ENCODE results near the gene RASA3.

RASA3 gene

DNA sequence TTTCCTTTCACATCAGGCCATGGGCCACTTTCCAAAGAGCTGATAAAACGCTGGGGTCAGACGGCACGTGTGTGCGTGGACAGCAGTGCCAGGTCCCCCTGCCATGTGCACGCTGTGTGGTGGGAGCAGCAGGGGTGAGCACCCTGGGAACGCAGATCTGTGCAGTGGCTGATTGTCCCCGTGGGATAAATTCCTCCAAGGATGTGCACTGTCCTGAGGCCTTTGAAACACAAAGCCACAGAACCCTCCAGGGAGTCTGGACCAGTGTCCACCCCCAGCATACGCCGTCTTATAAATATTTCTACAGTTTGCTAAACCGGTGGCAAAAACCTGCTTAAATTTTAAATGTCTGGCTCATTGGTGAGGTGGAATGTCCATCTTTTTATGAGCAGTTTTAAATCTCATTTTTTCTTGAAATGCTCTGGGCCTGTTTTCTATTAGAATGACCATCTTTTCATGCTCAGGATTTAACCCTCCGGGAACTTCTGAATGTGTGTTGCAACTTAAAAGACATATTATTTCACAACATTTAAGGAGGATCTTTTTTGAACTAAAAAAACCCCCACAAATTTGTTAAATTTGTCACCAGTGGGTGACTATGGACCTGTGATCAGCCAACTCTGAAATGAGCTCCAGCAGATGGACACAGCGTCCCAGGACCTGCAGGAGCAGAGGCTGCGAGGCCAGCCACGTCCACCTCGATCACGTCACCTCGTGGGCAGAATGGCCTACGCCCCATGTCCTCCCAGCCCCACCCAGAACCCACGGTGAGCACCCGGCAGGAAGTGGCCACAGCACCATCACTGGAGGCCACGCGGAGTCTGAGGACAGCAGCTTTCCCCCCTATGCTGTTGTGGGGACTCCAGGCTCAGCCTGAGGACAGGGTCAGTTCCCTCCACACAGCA is 68.6 kb downstream of the RASA3 start:
- DNase-seq, result no peak

- no peak for DNase-seq
These were observed 69.7 kb downstream of the RASA3 start for GRCh38 chr13:114062754-114063153.

- DNase-seq, result no peak
These were observed 70.1 kb downstream of the RASA3 start for GRCh38 chr13:114062341-114062740.

DNA sequence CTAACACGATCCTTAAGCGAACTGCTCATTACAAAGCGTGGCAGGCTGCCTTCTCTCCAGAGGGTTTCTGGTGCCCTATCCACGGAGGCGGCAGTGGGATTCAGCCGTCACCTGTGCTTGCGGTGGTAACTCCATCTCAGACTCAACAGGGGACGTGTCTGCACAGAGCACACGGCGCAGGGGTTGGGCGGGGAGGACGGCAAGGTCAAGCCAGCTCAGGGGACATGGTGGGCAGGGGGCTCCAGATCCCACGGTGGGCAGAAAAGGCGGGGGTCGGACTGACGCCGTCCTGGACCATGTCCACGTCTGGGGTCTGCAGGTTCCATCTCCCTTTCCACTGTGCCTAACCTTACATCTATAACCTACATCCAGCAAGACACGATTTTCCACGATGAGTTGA is 70.7 kb downstream of the RASA3 start:
- no peak for DNase-seq

GRCh38 chr13:114061047-114061446 is 71.4 kb downstream of the RASA3 start:
- no peak for DNase-seq

- DNase-seq, result no peak
These were observed 72.2 kb downstream of the RASA3 start for GRCh38 chr13:114059946-114060860.

DNA sequence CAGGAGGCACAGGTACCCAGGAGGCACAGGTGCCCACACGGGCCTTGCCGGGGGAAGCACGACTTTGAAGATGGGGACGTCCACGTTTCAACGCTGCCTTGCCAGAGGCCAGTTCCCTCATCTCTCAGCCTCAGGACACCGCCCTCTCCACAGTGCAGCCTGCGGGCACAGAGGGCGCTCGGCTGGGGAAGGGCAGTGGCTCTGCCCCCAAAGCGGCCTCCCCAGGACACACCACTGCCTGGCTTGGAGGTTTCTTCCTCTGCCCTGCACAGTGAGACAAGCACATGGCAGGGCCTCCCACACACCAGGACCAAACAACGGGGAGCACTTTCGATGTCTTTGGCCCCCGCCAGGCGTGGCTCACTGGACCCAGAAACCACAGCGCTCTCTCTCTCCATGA is 73.0 kb downstream of the RASA3 start:
- no peak for DNase-seq

DNA sequence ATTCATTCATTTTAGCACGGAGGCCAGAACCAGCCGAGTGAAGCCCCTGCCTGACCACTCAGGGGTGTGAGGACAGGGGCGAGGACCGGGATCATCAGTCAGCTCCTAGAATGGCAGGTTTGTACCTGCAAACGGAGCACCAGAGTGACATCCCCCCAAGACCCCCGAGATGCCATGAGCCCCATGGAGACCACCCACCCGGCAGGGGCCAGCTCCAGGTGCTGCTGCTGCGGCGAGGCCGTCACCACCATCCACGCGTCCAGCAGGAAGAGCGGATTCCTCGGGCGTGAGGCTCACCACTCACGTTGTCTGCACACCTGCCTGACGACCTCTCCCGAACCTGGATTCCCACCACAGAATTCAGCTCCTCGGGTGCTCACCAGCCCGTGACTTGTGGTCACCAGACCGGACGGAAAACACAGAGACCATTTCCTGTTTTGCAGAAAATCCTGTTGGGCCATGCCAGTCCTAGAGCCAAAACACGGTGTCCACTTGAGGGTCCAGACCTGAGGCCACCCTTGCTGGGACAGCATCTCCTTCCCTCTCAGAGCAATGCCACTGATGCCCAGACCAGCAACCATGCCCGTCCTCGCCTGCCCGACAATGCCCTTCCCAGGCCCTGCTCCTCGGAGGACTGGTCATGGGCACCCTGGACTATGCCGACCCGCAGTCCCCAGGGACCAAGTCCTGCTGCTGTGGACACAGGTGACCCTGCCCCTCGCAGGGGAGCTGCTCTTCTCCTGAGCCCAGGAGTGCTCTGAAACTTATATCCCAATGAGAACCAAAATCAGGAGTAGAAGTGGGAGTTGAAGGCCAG is 74.2 kb downstream of the RASA3 start:
- no peak for DNase-seq

- DNase-seq, result no peak
These were observed 75.0 kb downstream of the RASA3 start for GRCh38 chr13:114057166-114058050.

DNA sequence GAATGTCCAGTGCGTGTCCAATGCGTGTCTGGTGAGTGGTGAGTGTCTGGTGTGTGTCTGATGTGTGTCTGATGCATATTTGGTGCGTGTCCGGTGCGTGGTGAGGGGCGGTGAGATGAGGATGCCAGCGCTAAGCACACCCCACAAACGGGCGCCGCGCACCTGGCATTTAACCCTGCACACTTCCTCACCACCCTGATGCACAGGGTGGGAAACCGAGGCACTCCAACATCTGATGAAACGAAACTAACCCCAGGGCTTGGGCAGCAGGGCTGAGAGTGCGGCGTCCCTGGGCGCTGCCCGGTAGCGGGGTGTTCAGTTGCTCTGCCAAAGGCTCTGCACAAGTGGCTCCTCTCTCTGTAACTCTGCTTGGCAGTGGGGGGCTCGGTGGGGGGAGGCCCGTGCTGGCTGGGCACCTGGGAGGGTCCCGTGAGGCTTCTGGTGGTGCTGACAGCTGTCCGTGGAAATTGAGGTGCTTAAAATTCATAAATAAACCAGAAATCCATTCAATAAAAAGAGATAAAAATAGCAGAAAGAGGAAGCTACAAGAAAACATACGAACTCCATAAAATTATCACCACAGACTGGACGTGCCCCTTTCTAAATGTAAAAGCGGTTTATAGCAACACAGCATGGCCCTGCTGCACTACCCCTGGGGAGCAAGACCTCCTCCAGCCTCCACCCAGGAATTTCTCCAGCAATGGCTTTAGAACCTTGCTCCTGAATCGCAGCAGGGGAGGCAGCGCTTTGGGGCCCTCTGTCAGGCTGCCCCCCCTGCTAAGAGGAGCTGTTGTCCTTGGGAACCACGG is 76.0 kb downstream of the RASA3 start:
- no peak for DNase-seq

- DNase-seq, result no peak
These were observed 76.7 kb downstream of the RASA3 start for GRCh38 chr13:114055766-114056165.

- DNase-seq, result no peak
These were observed 77.5 kb downstream of the RASA3 start for GRCh38 chr13:114054830-114055439.

DNA sequence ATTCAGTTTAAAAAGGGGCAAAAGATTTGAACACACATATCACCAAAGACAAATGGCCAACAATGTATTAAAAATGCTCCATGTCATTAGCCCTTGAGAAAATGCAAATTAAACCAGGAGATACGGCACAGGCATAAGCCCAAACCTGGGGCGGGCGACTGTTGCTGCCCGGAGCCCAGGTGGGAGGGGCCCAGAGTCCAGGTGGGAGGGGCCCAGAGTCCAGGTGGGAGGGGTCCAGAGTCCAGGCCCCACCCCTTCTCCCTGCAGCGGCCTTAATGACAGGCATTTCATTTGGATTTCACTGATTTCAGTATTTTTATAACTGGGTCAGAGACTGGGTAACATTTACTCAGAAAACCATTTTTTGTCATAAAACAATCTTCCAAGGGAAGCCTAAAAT is 78.2 kb downstream of the RASA3 start:
- DNase-seq, result no peak

DNA sequence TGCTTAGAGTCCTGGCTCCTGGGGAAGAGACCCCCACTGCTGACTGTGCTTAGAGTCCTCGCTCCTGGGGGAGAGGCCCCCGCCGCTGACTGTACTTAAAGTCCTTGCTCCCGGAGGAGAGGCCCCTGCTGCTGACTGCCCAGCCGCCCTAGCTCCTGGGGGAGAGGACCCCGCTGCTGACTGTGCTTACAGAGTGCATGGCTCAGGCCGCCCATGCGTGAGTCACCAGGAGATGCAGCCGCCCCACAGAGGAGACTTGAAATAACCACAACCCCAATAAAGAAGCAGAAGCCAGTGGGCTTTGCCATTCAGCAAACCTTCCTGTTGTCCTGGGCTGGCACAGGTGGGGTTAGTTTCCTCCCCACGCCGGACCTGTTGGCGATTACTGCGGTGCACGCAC is 79.4 kb downstream of the RASA3 start:
- no peak for DNase-seq

GRCh38 chr13:114050536-114051450 is 81.6 kb downstream of the RASA3 start:
- DNase-seq, result no peak

- DNase-seq, result no peak
These were observed 82.8 kb downstream of the RASA3 start for GRCh38 chr13:114049626-114050101.

GRCh38 chr13:114049026-114049425 is 83.4 kb downstream of the RASA3 start:
- no peak for DNase-seq

GRCh38 chr13:114048443-114048842 is 84.0 kb downstream of the RASA3 start:
- no peak for DNase-seq

DNA sequence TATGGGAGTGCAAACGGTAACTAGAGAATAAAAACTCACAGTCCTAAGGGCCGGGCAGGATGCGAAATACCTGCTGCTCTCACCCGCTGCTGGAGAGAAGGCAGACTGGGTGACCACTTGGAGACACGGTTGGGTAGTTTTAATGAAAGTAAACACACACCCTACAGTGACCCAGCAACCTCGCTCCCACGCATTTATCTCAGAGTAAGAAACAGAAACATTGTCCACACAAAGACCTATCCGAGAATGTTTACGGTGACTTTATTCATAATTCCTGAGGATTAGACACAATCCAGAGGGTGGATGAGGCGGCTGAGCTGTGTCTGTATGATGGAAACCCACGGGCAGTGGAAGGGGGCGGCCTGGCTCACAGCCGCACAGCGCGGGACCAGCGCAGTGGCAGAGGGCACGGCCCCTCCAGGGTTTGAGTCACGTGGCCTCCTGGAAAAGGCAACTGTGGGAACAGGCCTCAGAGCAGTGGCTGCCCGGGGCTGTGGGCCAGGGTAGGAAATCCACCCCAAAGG is 85.0 kb downstream of the RASA3 start:
- DNase-seq, result peak; percentile 73
